ENCODE data around the gene GLRA3. TPM values are rescaled to one million over a fixed set of nuclear protein-coding genes. Genes with fewer than 3 reads are reported as not detected.

GLRA3 gene
- total RNA-seq, 1 donor from 2014 or later = not detected

DNA sequence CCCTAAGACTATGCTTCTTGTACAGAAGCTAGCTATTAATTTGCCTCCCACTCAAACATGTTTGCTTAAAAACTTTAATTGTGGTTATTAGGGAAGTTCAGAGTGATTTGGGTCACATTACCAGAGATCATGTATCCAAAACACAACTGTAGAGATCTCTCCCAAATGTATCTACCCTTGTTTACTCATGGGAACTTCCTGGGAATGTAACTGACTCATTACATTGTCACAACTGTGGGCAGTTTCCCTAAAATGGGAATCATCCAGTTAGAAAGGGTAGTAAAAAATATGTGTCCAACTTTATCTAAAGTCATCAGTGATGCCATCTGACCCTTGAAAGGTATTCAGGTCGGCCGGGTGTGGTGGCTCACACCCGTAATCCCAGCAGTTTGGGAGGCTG is 40.3 kb upstream of the GLRA3 start:
- Histone ChIP-seq H3K36me3 (no peaks in the 10 kb centered on the region), H3K27ac (no peak overlapping the region), H3K9me3 (no peaks in the 10 kb centered on the region), H3K4me3 (no peak overlapping the region), H3K4me1 (no peaks in the 10 kb centered on the region), H3K27me3 (no peaks in the 10 kb centered on the region)
- DNase-seq (ENCODE audit: low spot score in 2 of 2) = no peak
- TF ChIP-seq, protein P1, sequence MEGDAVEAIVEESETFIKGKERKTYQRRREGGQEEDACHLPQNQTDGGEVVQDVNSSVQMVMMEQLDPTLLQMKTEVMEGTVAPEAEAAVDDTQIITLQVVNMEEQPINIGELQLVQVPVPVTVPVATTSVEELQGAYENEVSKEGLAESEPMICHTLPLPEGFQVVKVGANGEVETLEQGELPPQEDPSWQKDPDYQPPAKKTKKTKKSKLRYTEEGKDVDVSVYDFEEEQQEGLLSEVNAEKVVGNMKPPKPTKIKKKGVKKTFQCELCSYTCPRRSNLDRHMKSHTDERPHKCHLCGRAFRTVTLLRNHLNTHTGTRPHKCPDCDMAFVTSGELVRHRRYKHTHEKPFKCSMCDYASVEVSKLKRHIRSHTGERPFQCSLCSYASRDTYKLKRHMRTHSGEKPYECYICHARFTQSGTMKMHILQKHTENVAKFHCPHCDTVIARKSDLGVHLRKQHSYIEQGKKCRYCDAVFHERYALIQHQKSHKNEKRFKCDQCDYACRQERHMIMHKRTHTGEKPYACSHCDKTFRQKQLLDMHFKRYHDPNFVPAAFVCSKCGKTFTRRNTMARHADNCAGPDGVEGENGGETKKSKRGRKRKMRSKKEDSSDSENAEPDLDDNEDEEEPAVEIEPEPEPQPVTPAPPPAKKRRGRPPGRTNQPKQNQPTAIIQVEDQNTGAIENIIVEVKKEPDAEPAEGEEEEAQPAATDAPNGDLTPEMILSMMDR (IDR thresholded peaks at IDR 0.05) = no peak
- intact Hi-C loops (cut with DNase I) = no loop called here

DNA sequence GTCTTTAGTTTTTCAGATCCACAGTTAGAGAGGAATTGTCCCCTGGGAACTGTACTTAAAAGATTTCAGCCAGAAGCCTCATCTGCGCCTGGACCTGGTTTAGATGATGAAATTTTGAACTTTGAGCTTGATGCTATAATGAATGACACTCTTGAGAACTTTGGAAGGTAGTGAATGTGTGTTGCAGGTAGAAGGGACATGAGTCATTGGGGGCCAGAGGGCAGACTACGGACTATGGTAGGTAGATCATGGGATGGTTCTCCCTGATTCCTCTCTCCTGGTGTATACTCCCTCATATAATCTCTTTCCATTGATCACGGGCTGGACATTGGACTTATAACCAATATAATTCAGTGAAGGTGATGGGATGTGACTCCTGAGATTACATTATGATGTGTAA is 38.9 kb upstream of the GLRA3 start:
- no peaks in the 10 kb centered on the region for H3K36me3 ChIP-seq

DNA sequence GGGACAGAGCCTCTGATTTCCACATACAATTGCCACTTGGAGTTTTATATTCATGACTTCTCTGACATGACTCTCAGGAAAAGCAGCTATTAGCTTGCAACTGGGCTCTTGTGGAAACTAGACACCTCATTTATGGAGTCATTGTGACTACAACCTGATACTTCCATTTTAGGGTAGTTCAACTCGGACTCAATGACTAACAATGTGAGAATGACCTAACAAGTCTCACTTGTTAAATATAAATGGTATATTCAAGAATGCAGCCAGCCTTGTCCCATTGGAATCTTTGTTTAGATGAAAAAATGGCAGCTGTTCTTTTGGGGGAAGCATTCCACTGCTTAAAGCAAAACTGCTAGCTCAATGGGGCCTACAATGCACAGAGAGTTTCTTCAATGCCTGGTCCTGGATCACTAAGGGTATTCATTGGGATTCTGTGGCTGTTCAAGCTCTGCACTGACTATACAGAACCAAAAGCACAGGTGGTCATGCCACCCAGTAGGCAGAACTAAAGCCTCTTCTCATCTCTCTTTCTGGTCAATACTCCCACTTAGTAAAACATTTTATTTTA is 36.5 kb upstream of the GLRA3 start:
- Histone ChIP-seq H3K27ac (no peak overlapping the region), H3K9me3 (no peaks in the 10 kb centered on the region), H3K4me1 (no peaks in the 10 kb centered on the region), H3K27me3 (no peaks in the 10 kb centered on the region), H3K4me3 (no peak overlapping the region), H3K36me3 (no peaks in the 10 kb centered on the region)
- intact Hi-C loops (cut with DNase I) = no loop called here
- TF ChIP-seq, protein P1 (IDR thresholded peaks at IDR 0.05) = no peak
- DNase-seq (ENCODE audit: low spot score in 2 of 2) = no peak

More for the DNA sequence above, 38.9 kb upstream of the GLRA3 start:
- Histone ChIP-seq H3K9me3 (no peaks in the 10 kb centered on the region), H3K27ac (no peak overlapping the region), H3K4me1 (no peaks in the 10 kb centered on the region), H3K4me3 (no peak overlapping the region), H3K27me3 (no peaks in the 10 kb centered on the region)
- intact Hi-C loops (cut with DNase I) = no loop called here
- no peak for DNase-seq (ENCODE audit: low spot score in 2 of 2)
- TF ChIP-seq, protein P1 (IDR thresholded peaks at IDR 0.05) = no peak

DNA sequence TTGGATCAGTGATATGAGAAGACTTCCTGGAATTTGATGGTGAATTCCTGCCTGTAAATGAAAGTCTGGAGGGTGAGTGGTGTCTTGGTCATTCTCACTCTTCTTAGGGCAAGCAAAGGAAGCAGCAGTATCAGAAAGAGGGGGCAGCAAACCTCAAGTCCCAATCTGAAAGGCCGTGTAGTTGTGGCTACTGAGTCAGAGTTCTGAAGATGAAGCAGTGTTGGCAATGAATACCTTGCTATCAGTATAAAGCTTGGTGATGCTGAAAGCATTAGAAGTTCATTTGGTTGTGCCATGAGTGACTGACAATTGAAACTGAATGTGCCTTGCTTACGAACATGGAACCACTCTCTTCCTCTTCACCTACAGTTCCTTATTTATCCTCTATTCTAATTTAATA is 35.0 kb upstream of the GLRA3 start:
- Histone ChIP-seq H3K36me3 (no peaks in the 10 kb centered on the region), H3K4me1 (no peaks in the 10 kb centered on the region), H3K27me3 (no peaks in the 10 kb centered on the region), H3K4me3 (no peak overlapping the region), H3K27ac (no peak overlapping the region), H3K9me3 (no peaks in the 10 kb centered on the region)
- intact Hi-C loops (cut with DNase I) = no loop called here
- TF ChIP-seq, protein P1 (IDR thresholded peaks at IDR 0.05) = no peak
- DNase-seq (ENCODE audit: low spot score in 2 of 2) = no peak

DNA sequence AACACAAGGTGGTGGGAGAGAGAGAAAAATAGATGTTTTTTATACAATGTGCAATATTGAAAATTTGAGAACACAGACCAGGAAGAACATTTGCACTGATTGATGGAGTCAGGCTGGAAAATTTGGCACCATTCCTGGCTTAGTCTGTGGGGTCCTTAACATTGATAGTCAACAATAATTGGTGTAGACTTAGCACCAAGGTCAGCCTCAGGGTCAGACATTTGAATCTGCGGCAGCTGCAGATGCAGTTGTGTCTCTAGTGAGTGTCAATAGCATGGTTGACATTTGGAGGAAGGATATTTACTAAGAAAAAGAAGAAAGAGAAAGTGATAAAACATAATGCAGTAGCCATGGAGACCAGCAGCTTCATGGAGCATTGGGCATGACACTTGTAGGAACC is 31.5 kb upstream of the GLRA3 start:
- Histone ChIP-seq H3K36me3 (no peaks in the 10 kb centered on the region), H3K4me1 (no peaks in the 10 kb centered on the region), H3K27ac (no peak overlapping the region), H3K9me3 (no peaks in the 10 kb centered on the region), H3K27me3 (no peaks in the 10 kb centered on the region), H3K4me3 (no peak overlapping the region)
- intact Hi-C loops (cut with DNase I) = no loop called here
- no peak for DNase-seq (ENCODE audit: low spot score in 2 of 2)
- TF ChIP-seq, protein P1 (IDR thresholded peaks at IDR 0.05) = no peak

DNA sequence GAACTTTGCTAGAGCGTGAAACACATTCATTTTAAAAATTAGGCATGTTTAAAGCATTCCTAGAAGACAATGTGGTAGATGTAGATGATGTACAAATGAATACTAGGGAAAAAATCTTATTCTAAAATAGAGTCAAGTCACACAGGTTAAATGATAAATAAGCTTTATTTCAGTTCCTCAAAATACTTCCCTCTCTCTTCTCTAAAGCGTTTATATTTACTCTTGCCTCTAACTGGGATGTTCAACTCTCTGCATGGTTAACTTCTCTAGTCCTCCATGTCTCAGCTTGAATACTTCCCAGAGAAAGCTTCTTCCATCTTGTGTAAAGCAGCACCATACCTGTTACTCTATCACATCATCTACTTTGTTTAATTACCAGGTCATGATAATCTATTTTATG is 30.9 kb upstream of the GLRA3 start:
- intact Hi-C loops (cut with DNase I) = no loop called here
- H3K4me3 ChIP-seq = no peak overlapping the region
- no peaks in the 10 kb centered on the region for H3K36me3 ChIP-seq
- H3K27me3 ChIP-seq = no peaks in the 10 kb centered on the region
- H3K27ac ChIP-seq = no peak overlapping the region
- H3K4me1 ChIP-seq = no peaks in the 10 kb centered on the region
- DNase-seq (ENCODE audit: low spot score in 2 of 2) = no peak
- TF ChIP-seq, protein P1 (IDR thresholded peaks at IDR 0.05) = no peak
- H3K9me3 ChIP-seq = no peaks in the 10 kb centered on the region
